ENCODE measurements around the gene FGD6.

- TF ChIP-seq CTCF (IDR thresholded peaks at IDR 0.05) (no peak), EP300 (IDR thresholded peaks at IDR 0.05; ENCODE audit: low read depth) (no peak), POLR2A (IDR thresholded peaks at IDR 0.05) (no peak)
Observed at GRCh38 chr12:95130096-95130495, 87.2 kb downstream of the FGD6 start.

All from transverse colon (tissue), 3 donors.